ENCODE results near the gene ZFPM1. TPM values are rescaled to one million over a fixed set of nuclear protein-coding genes. Genes with fewer than 3 reads are reported as not detected.
"Not testable (repeated sequence)": the region's sequence is repeated elsewhere in the genome, so short reads cannot be mapped to it uniquely, and the experiment has no call there.

Gene ZFPM1
- polyA plus RNA-seq, 1 experiment, result 0.20 TPM

- POLR2A ChIA-PET, result no interaction called here
- Histone ChIP-seq H3K4me3 (ENCODE audit: low read depth, low read length) (no peak overlapping the region), H3K9me3 (ENCODE audit: control insufficient read depth, insufficient read depth, low read length) (no peaks in the 10 kb centered on the region; the same call in 1 of the 2 replicates), H3K27me3 (ENCODE audit: control insufficient read depth, insufficient read depth, low read length) (no peaks in the 10 kb centered on the region), H3K27ac (ENCODE audit: low read depth, low read length) (no peak overlapping the region)
- CTCF ChIA-PET, result no interaction called here
- no peak for DNase-seq (ENCODE audit: low read depth, low spot score)
- no peak for TF ChIP-seq CTCF (IDR thresholded peaks at IDR 0.05; ENCODE audit: low read depth, low read length)
Observed at GRCh38 chr16:88482630-88483391, 29.7 kb downstream of the ZFPM1 start.

GRCh38 chr16:88483392-88483641, 30.2 kb downstream of the ZFPM1 start:
- ChIA-PET POLR2A (no interaction called here), CTCF (no interaction called here)
- TF ChIP-seq CTCF (IDR thresholded peaks at IDR 0.05; ENCODE audit: low read depth, low read length), result no peak
- Histone ChIP-seq H3K9me3 (ENCODE audit: control insufficient read depth, insufficient read depth, low read length) (no peaks in the 10 kb centered on the region; the same call in 1 of the 2 replicates), H3K27me3 (ENCODE audit: control insufficient read depth, insufficient read depth, low read length) (no peaks in the 10 kb centered on the region), H3K27ac (ENCODE audit: low read depth, low read length) (no peak overlapping the region), H3K4me3 (ENCODE audit: low read depth, low read length) (no peak overlapping the region)
- DNase-seq (ENCODE audit: low read depth, low spot score), result no peak

GRCh38 chr16:88484505-88485365, 31.7 kb downstream of the ZFPM1 start:
- ChIA-PET CTCF (no interaction called here), POLR2A (no interaction called here)
- Histone ChIP-seq H3K27ac (ENCODE audit: low read depth, low read length) (no peak overlapping the region), H3K9me3 (ENCODE audit: control insufficient read depth, insufficient read depth, low read length) (no peaks in the 10 kb centered on the region; the same call in 1 of the 2 replicates), H3K27me3 (ENCODE audit: control insufficient read depth, insufficient read depth, low read length) (no peaks in the 10 kb centered on the region), H3K4me3 (ENCODE audit: low read depth, low read length) (no peak overlapping the region)
- no peak for DNase-seq (ENCODE audit: low read depth, low spot score)
- TF ChIP-seq CTCF (IDR thresholded peaks at IDR 0.05; ENCODE audit: low read depth, low read length), result no peak

- POLR2A ChIA-PET, CTCF ChIA-PET: not testable (repeated sequence)
Observed at GRCh38 chr16:88485366-88485741, 32.3 kb downstream of the ZFPM1 start.

GRCh38 chr16:88486398-88487123, 33.5 kb downstream of the ZFPM1 start:
- DNase-seq (ENCODE audit: low read depth, low spot score), result no peak
- H3K4me3 ChIP-seq (ENCODE audit: low read depth, low read length), result no peak overlapping the region
- no peaks in the 10 kb centered on the region for H3K27me3 ChIP-seq (ENCODE audit: control insufficient read depth, insufficient read depth, low read length)
- ChIA-PET CTCF (no interaction called here), POLR2A (no interaction called here)
- no peak for TF ChIP-seq CTCF (IDR thresholded peaks at IDR 0.05; ENCODE audit: low read depth, low read length)
- no peaks in the 10 kb centered on the region; the same call in 1 of the 2 replicates for H3K9me3 ChIP-seq (ENCODE audit: control insufficient read depth, insufficient read depth, low read length)
- no peak overlapping the region for H3K27ac ChIP-seq (ENCODE audit: low read depth, low read length)

More at GRCh38 chr16:88485366-88485741, 32.3 kb downstream of the ZFPM1 start:
- DNase-seq (ENCODE audit: low read depth, low spot score); H3K9me3 ChIP-seq (ENCODE audit: control insufficient read depth, insufficient read depth, low read length); H3K27me3 ChIP-seq (ENCODE audit: control insufficient read depth, insufficient read depth, low read length); H3K4me3 ChIP-seq (ENCODE audit: low read depth, low read length); H3K27ac ChIP-seq (ENCODE audit: low read depth, low read length): not testable (repeated sequence)

Data from AG04450 (cell line).